Panc1 (cell line): ENCODE measurements around the gene NUDT2. TPM values are rescaled to one million over a fixed set of nuclear protein-coding genes. Genes with fewer than 3 reads are reported as not detected.

Experiments
- ATAC-seq: fragments of 200-7000 bp; cut with Tn5 transposase; 2 replicates; pipeline ENCODE4 v1.9.1; 2020; ENCODE audit warnings: mild to moderate bottlenecking, moderate library complexity
- BruUV-seq: library from RNA; stranded (reverse); fragments of 400-500 nt; replicated peaks from 2 replicates; lab custom pipeline; 2021; lab: Mats Ljungman, UMichigan
- CTCF ChIA-PET: fragments of 300-600 bp; sonication (Branson Sonifier 250); formaldehyde crosslinking; loops from one replicate; lab custom pipeline; 2022; ENCODE audit warnings: antibody characterized with exemption; lab: Charles Lee
- POLR2A ChIA-PET: fragments of 300-600 bp; sonication (Branson Sonifier 250); formaldehyde crosslinking; loops from one replicate; lab custom pipeline; 2022; ENCODE audit warnings: antibody characterized with exemption; lab: Charles Lee
- DNase-seq: peaks from one replicate; pipeline ENCODE4 v3.0.0-alpha.2; 2010; ENCODE audit warnings: low read depth, low spot score
- H3K27ac ChIP-seq: 2 replicates; pipeline ENCODE4 v1.5.1; 2011; ENCODE audit warnings: mild to moderate bottlenecking, low read length, inconsistent platforms
- H3K27me3 ChIP-seq: fragments of 200-500 bp; sonication (Bioruptor generic); 2 replicates; pipeline ENCODE4 v1.6.0; 2014; ENCODE audit warnings: low read length, inconsistent platforms; ENCODE audit not compliant: control insufficient read depth, insufficient read depth
- H3K36me3 ChIP-seq: fragments of 200-500 bp; sonication (Bioruptor generic); 2 replicates; pipeline ENCODE4 v1.5.1; 2014; ENCODE audit warnings: inconsistent platforms, mild to moderate bottlenecking, low read length, moderate library complexity; ENCODE audit not compliant: control insufficient read depth, insufficient read depth
- H3K4me1 ChIP-seq: 2 replicates; pipeline ENCODE4 v1.5.1; 2011; ENCODE audit warnings: inconsistent platforms, mild to moderate bottlenecking, low read length, moderate library complexity; ENCODE audit not compliant: control insufficient read depth, insufficient read depth
- H3K4me3 ChIP-seq, 2 experiments: 2 replicates each; pipeline ENCODE4 v1.5.1; 2011 to 2012; ENCODE audit warnings: low read depth in 2 of 2, low read length in 2 of 2, mild to moderate bottlenecking in 2 of 2, inconsistent platforms in 1 of 2, moderate library complexity in 1 of 2
- H3K9me3 ChIP-seq: fragments of 200-500 bp; sonication (Bioruptor generic); 2 replicates; pipeline ENCODE4 v1.5.1; 2014; ENCODE audit warnings: low read depth, mild to moderate bottlenecking, inconsistent platforms, low read length, moderate library complexity; ENCODE audit not compliant: control insufficient read depth, insufficient read depth
- CTCF ChIP-seq: fragments of 450-650 bp; IDR thresholded peaks from 2 replicates; pipeline ENCODE4 v1.5.1; 2017; ENCODE audit warnings: mild to moderate bottlenecking
- POLR2AphosphoS5 ChIP-seq: IDR thresholded peaks from 2 replicates; pipeline ENCODE4 v1.6.1; 2012; ENCODE audit warnings: mild to moderate bottlenecking, low read depth, low read length, moderate library complexity
- REST ChIP-seq, 2 experiments: IDR thresholded peaks; 2 replicates each; pipeline ENCODE4 v1.6.1; 2011 to 2012; ENCODE audit warnings: low read depth in 2 of 2, control low read depth in 1 of 2, low read length in 1 of 2, mild to moderate bottlenecking in 1 of 2, moderate library complexity in 1 of 2; ENCODE audit not compliant: insufficient read depth in 1 of 2
- SIN3A ChIP-seq: IDR thresholded peaks from 2 replicates; pipeline ENCODE4 v1.6.1; 2012; ENCODE audit warnings: low read depth, mild to moderate bottlenecking, low read length, moderate library complexity, borderline replicate concordance; ENCODE audit not compliant: insufficient read depth
- TCF7L2 ChIP-seq: IDR thresholded peaks from 2 replicates; pipeline ENCODE4 v1.6.1; 2011; ENCODE audit warnings: mild to moderate bottlenecking, low read depth, low read length, inconsistent platforms
- in situ Hi-C: cut with HindIII; loops from 2 replicates; pipeline ENCODE4 v1.10.0; 2016; ENCODE audit warnings: low sequenced_read_pairs, low pct_unique_long_range_greater_than_20kb
- intact Hi-C: fragments of 100-400 bp; cut with micrococcal nuclease; formaldehyde crosslinking; loops from one replicate; pipeline ENCODE4 v1.10.0; 2022; ENCODE audit not compliant: unreplicated experiment
- total RNA-seq: library from RNA; stranded (reverse); gene quantifications from one replicate; pipeline ENCODE4 v1.2.1, GENCODE V29; 2021; ENCODE audit not compliant: unreplicated experiment

NUDT2 gene
- total RNA-seq, 1 experiment from 2014 or later: 36.2 TPM

DNA sequence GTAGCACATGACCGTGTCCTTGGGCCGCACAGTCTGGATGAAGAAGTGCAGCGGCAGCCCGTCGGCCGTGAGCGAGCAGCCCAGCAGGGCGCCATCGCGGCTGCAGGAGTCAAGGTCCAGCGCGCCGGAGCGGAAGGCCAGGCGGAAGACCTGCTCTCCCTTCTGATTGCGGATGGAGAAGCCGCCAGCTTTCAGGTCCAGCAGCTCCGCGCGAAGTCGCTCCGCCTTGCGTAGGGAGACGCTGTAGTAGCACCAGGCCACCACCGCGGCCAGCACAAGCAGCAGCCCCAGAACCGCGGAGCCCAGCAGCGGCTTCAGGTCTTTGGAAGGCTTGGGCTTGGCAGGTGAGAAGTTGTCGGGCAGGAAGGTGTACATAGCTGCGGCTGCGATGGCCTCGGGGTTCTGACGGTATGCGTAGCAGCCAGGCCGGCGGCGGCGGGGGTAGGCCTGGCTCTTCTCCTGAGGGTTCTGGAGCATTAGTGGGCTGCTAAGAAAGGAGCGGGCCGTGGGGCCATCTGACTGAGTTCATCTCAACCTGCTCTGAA is 43.2 kb downstream of the NUDT2 start:
- ChIA-PET POLR2A (no interaction called here), CTCF (interaction anchor here (1.2 kb wide), 1 partner anchor 36 kb away, joined by 4 read pairs; no protein-coding TSS in a partner anchor)
- intact Hi-C loops: no loop called here
- H3K9me3 ChIP-seq: no peaks in the 10 kb centered on the region
- H3K27me3 ChIP-seq: no peaks in the 10 kb centered on the region
- H3K4me1 ChIP-seq: peaks cover 10% of the 10 kb centered on the region
- no peaks in the 10 kb centered on the region for H3K36me3 ChIP-seq
- DNase-seq (no peak), ATAC-seq (no peak)
- H3K4me3 ChIP-seq: no peak overlapping the region
- TF ChIP-seq SIN3A: no peak
- no peak for TF ChIP-seq POLR2AphosphoS5
- TF ChIP-seq CTCF: no peak
- no peak for TF ChIP-seq TCF7L2
- no peak for TF ChIP-seq REST (IDR thresholded peaks at IDR 0.05; ENCODE audit: insufficient read depth in 1 of 2, low read depth in 2 of 2, low read length in 1 of 2)
- in situ Hi-C loops: no loop called here
- no TSS peak for BruUV-seq
- H3K27ac ChIP-seq: no peak overlapping the region

DNA sequence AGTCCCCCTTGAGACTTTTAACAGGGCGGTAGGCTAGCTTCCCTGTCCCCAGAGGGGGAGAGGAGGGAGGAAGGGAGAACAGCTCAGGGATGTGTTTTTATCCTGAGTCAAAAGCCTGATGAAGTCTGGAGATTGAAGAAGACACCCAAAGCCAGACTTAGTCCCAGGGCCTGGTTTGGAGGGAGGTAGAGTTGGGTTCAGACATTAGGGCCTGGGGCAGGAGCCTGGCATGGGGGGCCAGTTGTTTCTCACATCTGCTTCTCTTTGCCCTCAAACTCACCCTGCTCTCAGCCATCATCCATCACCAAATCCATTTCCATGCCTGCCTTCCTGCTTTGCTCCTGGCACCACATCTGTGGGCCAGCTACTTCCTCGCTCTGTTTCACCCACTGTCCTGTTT is 44.4 kb downstream of the NUDT2 start:
- no peak overlapping the region for H3K27ac ChIP-seq
- H3K36me3 ChIP-seq: no peaks in the 10 kb centered on the region
- in situ Hi-C loops (no loop called here), intact Hi-C loops (no loop called here)
- ChIA-PET CTCF (interaction anchor here (1.2 kb wide), 1 partner anchor 38 kb away, joined by 4 read pairs; no protein-coding TSS in a partner anchor), POLR2A (no interaction called here)
- H3K4me1 ChIP-seq: peaks cover 10% of the 10 kb centered on the region
- BruUV-seq: no TSS peak
- DNase-seq (no peak), ATAC-seq (no peak)
- TF ChIP-seq CTCF (no peak), POLR2AphosphoS5 (no peak), REST (IDR thresholded peaks at IDR 0.05; ENCODE audit: insufficient read depth in 1 of 2, low read depth in 2 of 2, low read length in 1 of 2) (no peak), TCF7L2 (no peak), SIN3A (no peak)
- no peaks in the 10 kb centered on the region for H3K27me3 ChIP-seq
- no peak overlapping the region for H3K4me3 ChIP-seq
- no peaks in the 10 kb centered on the region for H3K9me3 ChIP-seq
